Prostate gland (tissue), 2 donors: ENCODE results near the gene PRRC2C. TPM values are rescaled to one million over a fixed set of nuclear protein-coding genes. Genes with fewer than 3 reads are reported as not detected.
"Not testable (repeated sequence)": the region's sequence is repeated elsewhere in the genome, so short reads cannot be mapped to it uniquely, and the experiment has no call there.

Experiments
- DNase-seq: peaks from one replicate; pipeline ENCODE4 v3.0.0-alpha.2; 2019; ENCODE audit warnings: low spot score
- H3K27ac ChIP-seq, 2 donors: fragments of 200-600 bp; sonication (generic); 2 replicates each; pipeline ENCODE4 v1.5.1; 2017 to 2019
- H3K27me3 ChIP-seq: fragments of 200-600 bp; sonication (generic); replicated peaks from 2 replicates; pipeline ENCODE4 v1.5.1; 2019; ENCODE audit not compliant: insufficient read depth
- H3K36me3 ChIP-seq, 2 donors: fragments of 200-600 bp; sonication (generic); 1 replicate in 1 of 2; 2 replicates in 1 of 2; pipeline versions ENCODE4 v1.5.1 to v1.8.1; 2017 to 2019
- H3K4me1 ChIP-seq: fragments of 200-600 bp; sonication (generic); replicated peaks from 2 replicates; pipeline ENCODE4 v1.5.1; 2019
- H3K4me3 ChIP-seq, 2 donors: fragments of 200-600 bp; sonication (generic); 2 replicates each; pipeline ENCODE4 v1.5.1; 2017 to 2019
- H3K9me3 ChIP-seq: fragments of 200-600 bp; sonication (generic); 2 replicates; pipeline ENCODE4 v1.5.1; 2017
- CTCF ChIP-seq, 4 experiments: fragments of 200-600 bp in 2 of 4; fragments of 450-650 bp in 2 of 4; sonication (generic) in 2 of 4; IDR thresholded peaks; 1 replicate in 3 of 4; 2 replicates in 1 of 4; pipeline ENCODE4 v1.5.1; 2016 to 2019; ENCODE audit warnings: antibody characterized with exemption in 4 of 4, mild to moderate bottlenecking in 2 of 4, moderate library complexity in 2 of 4
- POLR2A ChIP-seq: fragments of 450-650 bp; IDR thresholded peaks from one replicate; pipeline ENCODE4 v1.6.1; 2016; ENCODE audit warnings: antibody characterized with exemption, mild to moderate bottlenecking
- POLR2AphosphoS5 ChIP-seq: sonication (generic); formaldehyde crosslinking; IDR thresholded peaks from one replicate; pipeline ENCODE4 v1.6.1; 2017; ENCODE audit warnings: antibody characterized with exemption
- WGBS: methylation state at CpG from one replicate; pipeline ENCODE4 v1.1.5; 2018; 5-methylcytosine and 5-hydroxymethylcytosine counted together
- intact Hi-C: fragments of 100-400 bp; cut with DNase I; formaldehyde crosslinking; loops from one replicate; pipeline ENCODE4 v1.14.2; 2022
- total RNA-seq, 2 donors: library from RNA; depleted of rRNA; stranded (reverse); fragments of >200 nt; gene quantifications; one replicate each; pipeline ENCODE4 v1.1.0, GENCODE V29; 2016

Gene PRRC2C
- total RNA-seq, 2 donors from 2014 or later: 70.1 to 115 TPM

GRCh38 chr1:171590022-171590421, 104.7 kb downstream of the PRRC2C start:
- Histone ChIP-seq H3K9me3 (no peaks in the 10 kb centered on the region), H3K4me3 (no peak overlapping the region), H3K4me1 (no peaks in the 10 kb centered on the region), H3K36me3 (peaks cover 0 to 4% of the 10 kb centered on the region in 2 donors), H3K27me3 (no peaks in the 10 kb centered on the region), H3K27ac (no peak overlapping the region)
- WGBS: 46% methylated on average over 1 of the region's 1 CpG
- no peak for TF ChIP-seq POLR2A
- TF ChIP-seq POLR2AphosphoS5: no peak
- no peak for TF ChIP-seq CTCF (IDR thresholded peaks at IDR 0.05)
- no peak for DNase-seq
- intact Hi-C loops: no loop called here

- intact Hi-C loops: no loop called here
- Histone ChIP-seq H3K36me3 (no peaks in the 10 kb centered on the region), H3K9me3 (no peaks in the 10 kb centered on the region), H3K27ac (no peak overlapping the region), H3K4me1 (no peaks in the 10 kb centered on the region), H3K27me3 (no peaks in the 10 kb centered on the region), H3K4me3 (no peak overlapping the region)
- WGBS: 70% methylated on average over 1 of the region's 1 CpG
- DNase-seq: no peak
- TF ChIP-seq CTCF (IDR thresholded peaks at IDR 0.05) (no peak), POLR2AphosphoS5 (no peak), POLR2A (no peak)
Measured at GRCh38 chr1:171595324-171595723, 110.0 kb downstream of the PRRC2C start.

- intact Hi-C loops: no loop called here
- no peak for DNase-seq
- H3K9me3 ChIP-seq: no peaks in the 10 kb centered on the region
- no peaks in the 10 kb centered on the region for H3K4me1 ChIP-seq
- no peaks in the 10 kb centered on the region for H3K36me3 ChIP-seq
- H3K4me3 ChIP-seq: no peak overlapping the region
- TF ChIP-seq POLR2AphosphoS5: no peak
- no peak for TF ChIP-seq CTCF (IDR thresholded peaks at IDR 0.05)
- TF ChIP-seq POLR2A: no peak
- no peaks in the 10 kb centered on the region for H3K27me3 ChIP-seq
- WGBS: 96% methylated on average over 1 of the region's 1 CpG
- no peak overlapping the region for H3K27ac ChIP-seq
Measured at GRCh38 chr1:171596119-171596518, 110.8 kb downstream of the PRRC2C start.

GRCh38 chr1:171596705-171597104, 111.4 kb downstream of the PRRC2C start:
- DNase-seq: no peak
- H3K27me3 ChIP-seq: no peaks in the 10 kb centered on the region
- intact Hi-C loops: no loop called here
- no peak for TF ChIP-seq POLR2A
- no peak for TF ChIP-seq CTCF (IDR thresholded peaks at IDR 0.05)
- no peak for TF ChIP-seq POLR2AphosphoS5
- H3K4me1 ChIP-seq: no peaks in the 10 kb centered on the region
- H3K27ac ChIP-seq: no peak overlapping the region
- H3K9me3 ChIP-seq: no peaks in the 10 kb centered on the region
- WGBS: 51% methylated on average over 2 of the region's 2 CpGs
- no peaks in the 10 kb centered on the region for H3K36me3 ChIP-seq
- H3K4me3 ChIP-seq: no peak overlapping the region

DNA sequence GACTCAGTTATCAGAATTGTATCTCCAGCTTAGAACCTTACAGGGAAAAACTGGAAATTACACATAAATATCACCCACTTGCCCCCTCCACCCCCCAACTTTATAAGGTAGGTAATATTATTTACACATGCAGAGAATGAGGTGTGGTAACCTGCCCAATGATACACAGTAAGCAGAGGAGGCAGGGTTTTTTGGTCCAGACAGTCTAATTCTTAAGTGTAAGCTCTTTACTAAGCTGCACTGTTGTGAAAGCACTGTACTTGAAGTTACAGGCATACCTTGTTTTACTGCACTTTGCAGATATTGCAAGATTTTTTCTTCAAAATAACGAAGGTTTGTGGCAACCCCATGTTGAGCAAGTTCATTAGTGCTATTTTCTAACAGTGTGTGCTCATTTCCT, 111.9 kb downstream of the PRRC2C start:
- no peak for DNase-seq
- Histone ChIP-seq H3K27me3 (no peaks in the 10 kb centered on the region), H3K9me3 (no peaks in the 10 kb centered on the region), H3K36me3 (no peaks in the 10 kb centered on the region), H3K4me1 (no peaks in the 10 kb centered on the region), H3K4me3 (no peak overlapping the region), H3K27ac (no peak overlapping the region)
- WGBS: 73% methylated on average over 1 of the region's 1 CpG
- TF ChIP-seq CTCF (IDR thresholded peaks at IDR 0.05): no peak
- no peak for TF ChIP-seq POLR2AphosphoS5
- no peak for TF ChIP-seq POLR2A
- intact Hi-C loops: no loop called here

DNA sequence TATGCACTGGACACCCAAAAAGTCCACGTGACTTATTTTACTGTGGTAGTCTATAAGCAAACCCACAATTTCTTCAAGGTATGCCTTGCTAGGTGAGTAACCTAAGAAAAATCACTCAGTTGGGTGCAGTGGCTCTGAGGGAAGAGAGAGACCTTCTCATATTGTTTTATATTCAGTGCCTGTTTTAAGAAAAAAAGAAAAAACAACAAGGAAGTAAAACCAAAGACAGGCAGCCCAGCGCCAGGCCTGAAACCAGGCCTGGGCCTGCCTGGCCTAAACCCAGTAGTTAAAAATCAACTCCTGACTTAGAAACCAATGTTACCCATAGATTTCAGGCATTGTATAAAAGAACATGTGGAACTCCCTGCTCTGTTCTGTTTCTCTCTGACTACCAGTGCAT, 115.0 kb downstream of the PRRC2C start:
- H3K9me3 ChIP-seq, H3K36me3 ChIP-seq, DNase-seq, H3K4me1 ChIP-seq, H3K4me3 ChIP-seq, intact Hi-C loops, H3K27me3 ChIP-seq, H3K27ac ChIP-seq: not testable (repeated sequence)
- WGBS: 65% methylated on average over 2 of the region's 2 CpGs
